HCT116 (cell line): Measurements from ENCODE around the gene PRTG. TPM values are rescaled to one million over a fixed set of nuclear protein-coding genes. Genes with fewer than 3 reads are reported as not detected.

ENCODE experiments used
- ATAC-seq: fragments of 200-7000 bp; cut with Tn5 transposase; 2 replicates; pipeline ENCODE4 v1.9.1; 2020; ENCODE audit warnings: mild to moderate bottlenecking, moderate library complexity
- BruUV-seq: library from RNA; stranded (reverse); fragments of 400-500 nt; replicated peaks from 2 replicates; lab custom pipeline; 2021; lab: Mats Ljungman, UMichigan
- CTCF ChIA-PET: fragments of 300-600 bp; sonication (Branson Sonifier 250); formaldehyde crosslinking; loops from one replicate; lab custom pipeline; 2021; ENCODE audit warnings: antibody characterized with exemption; lab: Charles Lee
- POLR2A ChIA-PET: fragments of 300-600, 350-600 bp; sonication (Branson Sonifier 250); formaldehyde crosslinking; loops from one replicate; lab custom pipeline; 2021; ENCODE audit warnings: antibody characterized with exemption; lab: Charles Lee
- RAD21 ChIA-PET, 2 experiments: fragments of 300-600 bp; sonication (Branson Sonifier 250); formaldehyde crosslinking; loops; one replicate each; lab custom pipeline; 2023; ENCODE audit warnings: low total read pairs in 2 of 2; ENCODE audit not compliant: uncharacterized antibody in 2 of 2, unreplicated experiment in 2 of 2, low non-redundant PET in 1 of 2; lab: Charles Lee
- DNase-seq: peaks from one replicate; pipeline ENCODE4 v3.0.0-alpha.2; 2010; ENCODE audit warnings: low read depth, low spot score
- H2AFZ ChIP-seq: fragments of 200-600 bp; shearing (Covaris generic), sonication (generic); 2 replicates; pipeline ENCODE4 v1.6.1; 2017; ENCODE audit warnings: low read depth, mixed run types, mixed read lengths, antibody characterized with exemption, low read length; ENCODE audit not compliant: poor library complexity, severe bottlenecking
- H3K27ac ChIP-seq: 2 replicates; pipeline ENCODE4 v1.5.1; 2012; ENCODE audit warnings: low read depth, low read length
- H3K27me3 ChIP-seq: fragments of 200-600 bp; sonication (generic); 2 replicates; pipeline ENCODE4 v1.6.1; 2016; ENCODE audit warnings: mixed run types, low read length, mixed read lengths; ENCODE audit not compliant: insufficient read depth
- H3K36me3 ChIP-seq, 2 experiments: fragments of 200-500 bp in 1 of 2; fragments of 200-600 bp in 1 of 2; sonication (Bioruptor generic) in 1 of 2; sonication (generic) in 1 of 2; 2 replicates each; pipeline versions ENCODE4 v1.5.1 to v1.6.1; 2014 to 2016; ENCODE audit warnings: low read length in 2 of 2, inconsistent platforms in 1 of 2, mixed read lengths in 1 of 2, mixed run types in 1 of 2; ENCODE audit not compliant: insufficient read depth in 2 of 2, control insufficient read depth in 1 of 2
- H3K4me1 ChIP-seq, 2 experiments: fragments of 200-600 bp in 1 of 2; sonication (generic) in 1 of 2; 2 replicates each; pipeline versions ENCODE4 v1.5.1 to v1.6.1; 2012 to 2017; ENCODE audit warnings: low read length in 2 of 2, inconsistent platforms in 1 of 2, mild to moderate bottlenecking in 1 of 2, mixed read lengths in 1 of 2, mixed run types in 1 of 2, moderate library complexity in 1 of 2; ENCODE audit not compliant: insufficient read depth in 2 of 2, control insufficient read depth in 1 of 2
- H3K4me2 ChIP-seq: fragments of 200-600 bp; sonication (generic); 2 replicates; pipeline ENCODE4 v1.6.1; 2017; ENCODE audit warnings: mixed run types, low read length, mixed read lengths
- H3K4me3 ChIP-seq, 2 experiments: fragments of 200-600 bp in 1 of 2; sonication (generic) in 1 of 2; replicated peaks in 1 of 2; 2 replicates each; pipeline ENCODE4 v1.5.1; 2011 to 2016; ENCODE audit warnings: low read length in 2 of 2, control low read depth in 1 of 2, low read depth in 1 of 2, mild to moderate bottlenecking in 1 of 2, mixed read lengths in 1 of 2, mixed run types in 1 of 2
- H3K79me2 ChIP-seq: fragments of 200-600 bp; sonication (generic); 2 replicates; pipeline ENCODE4 v1.6.1; 2017; ENCODE audit warnings: mild to moderate bottlenecking, mixed run types, low read length, moderate library complexity, mixed read lengths; ENCODE audit not compliant: insufficient read depth
- H3K9ac ChIP-seq: fragments of 200-600 bp; sonication (generic); 2 replicates; pipeline ENCODE4 v1.6.1; 2016; ENCODE audit warnings: low read length, mixed read lengths
- H3K9me2 ChIP-seq: fragments of 200-600 bp; sonication (generic), shearing (Covaris generic); 2 replicates; pipeline ENCODE4 v1.6.1; 2017; ENCODE audit warnings: mixed run types, mild to moderate bottlenecking, moderate library complexity; ENCODE audit not compliant: insufficient read depth
- H3K9me3 ChIP-seq, 2 experiments: fragments of 200-500 bp in 1 of 2; fragments of 200-600 bp in 1 of 2; sonication (Bioruptor generic) in 1 of 2; sonication (generic) in 1 of 2; 2 replicates each; pipeline ENCODE4 v1.6.1; 2014 to 2017; ENCODE audit warnings: low read length in 2 of 2, mixed read lengths in 2 of 2, inconsistent platforms in 1 of 2, low read depth in 1 of 2, mild to moderate bottlenecking in 1 of 2, mixed run types in 1 of 2, moderate library complexity in 1 of 2; ENCODE audit not compliant: control insufficient read depth in 1 of 2, insufficient read depth in 1 of 2
- H4K20me1 ChIP-seq: fragments of 200-600 bp; sonication (generic), shearing (Covaris generic); 2 replicates; pipeline ENCODE4 v1.6.1; 2017; ENCODE audit warnings: mixed run types, mild to moderate bottlenecking, moderate library complexity; ENCODE audit not compliant: insufficient read depth
- ELF1 ChIP-seq: IDR thresholded peaks from 2 replicates; pipeline ENCODE4 v1.6.1; 2012; ENCODE audit warnings: low read depth, borderline replicate concordance
- EZH2 ChIP-seq: fragments of 200-600 bp; sonication (generic); IDR thresholded peaks from 2 replicates; pipeline ENCODE4 v1.6.1; 2017; ENCODE audit warnings: antibody characterized with exemption, mixed run types
- EZH2phosphoT487 ChIP-seq: fragments of 200-600 bp; IDR thresholded peaks from 2 replicates; pipeline ENCODE4 v1.6.1; 2018; ENCODE audit warnings: antibody characterized with exemption, borderline replicate concordance
- FOSL1 ChIP-seq: IDR thresholded peaks from 2 replicates; pipeline ENCODE4 v1.6.1; 2012; ENCODE audit warnings: low read depth
- POLR2A ChIP-seq: IDR thresholded peaks from 2 replicates; pipeline ENCODE4 v1.7.0; 2011; ENCODE audit warnings: borderline replicate concordance; ENCODE audit not compliant: insufficient read depth, insufficient read length; ENCODE audit errors: extremely low read depth
- POLR2AphosphoS5 ChIP-seq: IDR thresholded peaks from 2 replicates; pipeline ENCODE4 v1.6.1; 2011; ENCODE audit warnings: mild to moderate bottlenecking, low read depth, low read length, moderate library complexity
- SP1 ChIP-seq: IDR thresholded peaks from 2 replicates; pipeline ENCODE4 v1.6.1; 2012; ENCODE audit warnings: low read depth
- TCF7L2 ChIP-seq: IDR thresholded peaks from 2 replicates; pipeline ENCODE4 v1.7.0; 2011; ENCODE audit warnings: borderline replicate concordance, inconsistent platforms; ENCODE audit not compliant: insufficient read depth, insufficient read length; ENCODE audit errors: extremely low read depth
- YY1 ChIP-seq: IDR thresholded peaks from 2 replicates; pipeline ENCODE4 v1.6.1; 2011; ENCODE audit warnings: low read length, low read depth, moderate library complexity, mild to moderate bottlenecking; ENCODE audit not compliant: insufficient replicate concordance; ENCODE audit errors: extremely low read depth
- ZBTB33 ChIP-seq: IDR thresholded peaks from 2 replicates; pipeline ENCODE4 v1.6.1; 2011; ENCODE audit warnings: mild to moderate bottlenecking, low read length, moderate library complexity; ENCODE audit not compliant: insufficient replicate concordance; ENCODE audit errors: extremely low read depth
- ZNF274 ChIP-seq: fragments of 200-500 bp; sonication (Bioruptor generic); IDR thresholded peaks from 2 replicates; pipeline ENCODE4 v1.6.1; 2014; ENCODE audit warnings: mild to moderate bottlenecking, low read depth, low read length, inconsistent platforms
- intact Hi-C: fragments of 100-400 bp; cut with micrococcal nuclease; formaldehyde crosslinking; loops from 2 replicates; pipeline ENCODE4 v1.10.0; 2022
- total RNA-seq: library from RNA; stranded (reverse); gene quantifications from one replicate; pipeline ENCODE4 v1.2.1, GENCODE V29; 2021; ENCODE audit not compliant: unreplicated experiment
- TF ChIP-seq, protein P1 (sequence below): IDR thresholded peaks from 2 replicates; pipeline ENCODE4 v1.6.1; 2012
- TF ChIP-seq, protein P2 (sequence below): IDR thresholded peaks from 2 replicates; pipeline ENCODE4 v1.6.1; 2012

Gene PRTG
- total RNA-seq, 1 experiment from 2014 or later = not detected

DNA sequence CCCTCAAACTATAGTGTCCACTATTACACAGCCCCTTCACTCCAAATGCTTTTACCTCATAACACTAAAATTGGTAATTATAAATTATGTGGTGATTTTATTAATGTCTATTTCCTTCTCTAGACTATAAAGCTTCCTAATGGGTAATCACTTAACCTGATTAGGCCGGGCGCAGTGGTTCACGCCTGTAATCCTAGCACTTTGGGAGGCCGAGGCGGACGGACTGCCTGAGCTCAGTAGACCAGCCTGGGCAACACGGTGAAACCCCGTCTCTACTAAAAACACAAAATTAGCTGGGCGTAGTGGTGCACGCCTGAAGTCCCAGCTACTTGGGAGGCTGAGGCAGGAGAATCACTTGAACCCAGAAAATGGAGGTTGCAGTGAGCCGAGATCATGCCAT lies 83.5 kb downstream of the PRTG start:
- no peaks in the 10 kb centered on the region for H3K9me2 ChIP-seq
- no TSS peak for BruUV-seq
- H3K36me3 ChIP-seq = no peaks in the 10 kb centered on the region
- no peak for DNase-seq
- H3K9me3 ChIP-seq = no peaks in the 10 kb centered on the region
- H4K20me1 ChIP-seq = no peaks in the 10 kb centered on the region
- no peaks in the 10 kb centered on the region for H3K4me1 ChIP-seq
- ChIA-PET POLR2A (interaction anchor here (1.5 kb wide), 1 partner anchor 9 kb away, joined by 3 read pairs; no protein-coding TSS in a partner anchor), CTCF (interaction anchor here (1.2 kb wide), 1 partner anchor 133 kb away, joined by 3 read pairs; no protein-coding TSS in a partner anchor), RAD21 (no interaction called here)
- H3K27me3 ChIP-seq = no peaks in the 10 kb centered on the region
- no peak for ATAC-seq
- no peak overlapping the region for H2AFZ ChIP-seq
- no peak overlapping the region for H3K4me3 ChIP-seq
- no peak overlapping the region for H3K4me2 ChIP-seq
- H3K79me2 ChIP-seq = no peaks in the 10 kb centered on the region
- intact Hi-C loops = no loop called here
- TF ChIP-seq YY1 (no peak), ZNF274 (no peak), TCF7L2 (no peak), ZBTB33 (no peak), POLR2A (no peak), EZH2 (no peak), EZH2phosphoT487 (no peak), SP1 (no peak), POLR2AphosphoS5 (no peak), ELF1 (no peak), FOSL1 (no peak)
- TF ChIP-seq, protein P1, sequence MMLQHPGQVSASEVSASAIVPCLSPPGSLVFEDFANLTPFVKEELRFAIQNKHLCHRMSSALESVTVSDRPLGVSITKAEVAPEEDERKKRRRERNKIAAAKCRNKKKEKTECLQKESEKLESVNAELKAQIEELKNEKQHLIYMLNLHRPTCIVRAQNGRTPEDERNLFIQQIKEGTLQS = no peak
- TF ChIP-seq, protein P2, sequence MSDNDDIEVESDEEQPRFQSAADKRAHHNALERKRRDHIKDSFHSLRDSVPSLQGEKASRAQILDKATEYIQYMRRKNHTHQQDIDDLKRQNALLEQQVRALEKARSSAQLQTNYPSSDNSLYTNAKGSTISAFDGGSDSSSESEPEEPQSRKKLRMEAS = no peak
- H3K27ac ChIP-seq = no peak overlapping the region
- no peak overlapping the region for H3K9ac ChIP-seq
